ENCODE data around the gene FEZ2.

GRCh38 chr2:36570416-36570815, 27.6 kb downstream of the FEZ2 start:
- no peak for TF ChIP-seq CTCF (IDR thresholded peaks at IDR 0.05)
- no peak for TF ChIP-seq POLR2A (IDR thresholded peaks at IDR 0.05)

All from thyroid gland (tissue), 4 donors.